Stimulated activated naive CD8-positive, alpha-beta T cell treated with anti-CD3 and anti-CD28 coated beads, Interleukin-15, Interleukin-2, amounts not matched to agents 100 U/mL and 50 U/mL, for 24 hours (primary cell): Measurements from ENCODE around the gene SULF2.

Experiments used
- ATAC-seq: fragments of 150-1000 bp; cut with Tn5 transposase; one replicate; pipeline ENCODE4 v1.10.0; 2021
- DNase-seq: peaks from one replicate; pipeline ENCODE4 v3.0.0; 2021

Gene SULF2

GRCh38 chr20:47684306-47685080, 100.8 kb downstream of the SULF2 start:
- DNase-seq: no peak
- ATAC-seq: no peak

GRCh38 chr20:47682916-47683315, 102.4 kb downstream of the SULF2 start:
- DNase-seq (no peak), ATAC-seq (no peak)

- ATAC-seq: no peak
- DNase-seq: no peak
Measured at GRCh38 chr20:47682028-47682783, 103.1 kb downstream of the SULF2 start.

- no peak for ATAC-seq
- no peak for DNase-seq
Measured at GRCh38 chr20:47680804-47681529, 104.3 kb downstream of the SULF2 start.

- DNase-seq (no peak), ATAC-seq (no peak)
Measured at GRCh38 chr20:47679462-47679861, 105.8 kb downstream of the SULF2 start.

GRCh38 chr20:47678536-47678935, 106.7 kb downstream of the SULF2 start:
- DNase-seq: no peak
- no peak for ATAC-seq

GRCh38 chr20:47677635-47678453, 107.4 kb downstream of the SULF2 start:
- ATAC-seq (peak; percentile 66), DNase-seq (peak; percentile 73)

- DNase-seq (no peak), ATAC-seq (no peak)
Measured at GRCh38 chr20:47676912-47677634, 108.2 kb downstream of the SULF2 start.

GRCh38 chr20:47676219-47676721, 109.0 kb downstream of the SULF2 start:
- DNase-seq (no peak), ATAC-seq (no peak)

GRCh38 chr20:47675190-47676142, 109.8 kb downstream of the SULF2 start:
- no peak for ATAC-seq
- DNase-seq: no peak

GRCh38 chr20:47674686-47675085, 110.6 kb downstream of the SULF2 start:
- ATAC-seq (no peak), DNase-seq (no peak)

GRCh38 chr20:47674145-47674544, 111.1 kb downstream of the SULF2 start:
- DNase-seq: no peak
- ATAC-seq: no peak

- DNase-seq (no peak), ATAC-seq (no peak)
Measured at GRCh38 chr20:47673671-47673955, 111.7 kb downstream of the SULF2 start.

GRCh38 chr20:47672886-47673670, 112.2 kb downstream of the SULF2 start:
- no peak for ATAC-seq
- DNase-seq: no peak

GRCh38 chr20:47672166-47672565, 113.1 kb downstream of the SULF2 start:
- no peak for ATAC-seq
- no peak for DNase-seq

GRCh38 chr20:47670913-47671312, 114.4 kb downstream of the SULF2 start:
- DNase-seq: no peak
- no peak for ATAC-seq

GRCh38 chr20:47669927-47670890, 115.1 kb downstream of the SULF2 start:
- no peak for ATAC-seq
- DNase-seq: no peak

GRCh38 chr20:47669489-47669888, 115.8 kb downstream of the SULF2 start:
- DNase-seq: no peak
- ATAC-seq: no peak
